ENCODE data around the gene GNMT.

GNMT gene

DNA sequence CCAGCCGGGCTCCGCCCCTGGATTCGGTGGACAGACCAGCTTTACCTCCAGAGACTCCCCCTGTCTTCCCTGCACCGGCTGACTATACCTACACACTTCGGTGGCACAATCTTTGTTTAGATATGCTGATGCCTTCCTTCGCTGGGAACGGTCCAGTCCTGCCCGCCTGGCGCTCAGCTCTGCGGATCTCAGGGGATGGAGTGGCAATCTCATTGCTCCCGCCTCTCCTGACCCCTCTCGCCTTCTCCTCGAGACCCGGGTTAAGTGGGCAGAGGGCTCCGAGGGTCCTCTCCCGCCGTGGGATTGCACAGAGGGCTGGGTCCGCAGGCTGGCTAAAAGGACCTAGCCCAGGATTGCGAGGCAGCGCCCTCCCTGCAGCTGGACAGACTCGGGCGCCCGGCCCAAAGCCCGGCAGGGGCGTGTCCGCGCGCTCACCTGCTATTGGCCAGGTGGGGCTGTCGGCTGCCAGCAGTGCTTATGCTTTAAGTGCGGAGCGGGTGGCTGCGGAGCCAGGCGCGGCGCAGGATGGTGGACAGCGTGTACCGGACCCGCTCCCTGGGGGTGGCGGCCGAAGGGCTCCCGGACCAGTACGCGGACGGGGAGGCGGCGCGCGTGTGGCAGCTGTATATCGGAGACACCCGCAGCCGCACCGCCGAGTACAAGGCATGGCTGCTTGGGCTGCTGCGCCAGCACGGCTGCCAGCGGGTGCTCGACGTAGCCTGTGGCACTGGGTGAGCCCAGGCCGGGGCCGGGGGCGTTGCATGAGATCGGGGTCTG lies at the start of gene GNMT:
Gene GNMT (plus strand): TSS at position 512 of the 777 bp plus-strand sequence. CDS start 14 bp downstream, at position 526.
- no peak for DNase-seq (ENCODE audit: low spot score)

GRCh38 chr6:42911171-42912021 lies 49.2 kb upstream of the GNMT start:
- DNase-seq (ENCODE audit: low spot score): no peak

GRCh38 chr6:42914546-42914945 lies 46.0 kb upstream of the GNMT start:
- no peak for DNase-seq (ENCODE audit: low spot score)

DNA sequence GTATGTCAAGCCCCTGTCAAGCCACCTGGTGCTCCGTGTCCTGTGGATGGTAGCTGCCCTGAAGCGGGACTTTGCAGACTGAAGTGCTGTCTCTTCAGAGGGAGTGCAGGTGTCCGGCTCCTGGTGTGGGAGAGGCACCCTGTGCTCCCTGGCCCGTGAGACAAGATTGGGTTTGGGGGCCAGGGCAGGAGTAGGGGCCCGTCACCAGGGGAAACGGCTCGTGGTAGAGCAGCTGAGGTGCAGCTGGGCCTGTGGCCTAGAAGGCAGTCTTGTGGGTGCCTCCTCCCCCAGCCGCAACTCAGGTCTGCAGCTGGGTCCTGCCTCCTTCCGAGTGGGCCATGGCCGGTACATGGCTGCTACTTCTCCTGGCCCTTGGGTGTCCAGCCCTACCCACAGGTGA lies 44.8 kb upstream of the GNMT start, which contains the start of gene PTCRA:
Gene PTCRA (plus strand): TSS at position 322 of the 400 bp plus-strand sequence. CDS start 17 bp downstream, at position 339.
- DNase-seq (ENCODE audit: low spot score): no peak

DNA sequence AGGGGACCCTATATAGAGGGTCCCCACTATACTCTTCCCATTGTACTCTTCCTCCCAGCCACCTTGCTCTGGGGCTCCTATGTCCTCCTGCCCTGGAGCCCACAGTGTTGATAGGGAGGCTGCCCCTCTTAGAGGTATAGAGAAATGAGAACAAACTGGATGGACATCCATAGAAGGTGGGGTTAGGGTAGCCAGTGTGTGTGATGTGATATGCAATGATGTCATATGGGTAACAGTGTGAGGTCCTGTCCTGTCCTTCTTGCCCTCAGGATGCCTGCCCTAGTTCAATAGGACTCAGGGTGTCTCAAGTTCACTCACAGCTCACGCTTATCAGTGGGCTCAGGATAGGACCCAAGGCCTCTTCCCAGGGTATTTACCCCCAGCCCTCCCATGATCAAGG lies 44.3 kb upstream of the GNMT start:
- DNase-seq (ENCODE audit: low spot score): no peak

DNA sequence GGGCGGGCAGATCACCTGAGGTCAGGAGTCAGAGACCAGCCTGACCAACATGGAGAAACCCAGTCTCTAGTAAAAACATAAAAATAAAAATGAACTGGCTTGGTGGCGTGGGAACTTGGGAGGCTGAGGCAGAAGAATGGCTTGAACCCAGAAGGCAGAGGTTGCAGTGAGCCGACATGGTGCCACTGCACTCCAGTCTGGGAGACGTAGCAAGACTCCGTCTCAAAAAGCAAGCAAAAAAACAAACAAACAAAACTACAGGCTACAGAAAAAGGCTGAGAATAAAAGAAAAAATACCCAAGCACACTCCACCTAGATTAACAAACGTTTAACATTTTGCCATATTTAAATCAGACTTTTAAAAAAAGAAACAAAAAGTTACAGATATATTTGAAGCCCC lies 38.8 kb upstream of the GNMT start:
- DNase-seq (ENCODE audit: low spot score): no peak

DNA sequence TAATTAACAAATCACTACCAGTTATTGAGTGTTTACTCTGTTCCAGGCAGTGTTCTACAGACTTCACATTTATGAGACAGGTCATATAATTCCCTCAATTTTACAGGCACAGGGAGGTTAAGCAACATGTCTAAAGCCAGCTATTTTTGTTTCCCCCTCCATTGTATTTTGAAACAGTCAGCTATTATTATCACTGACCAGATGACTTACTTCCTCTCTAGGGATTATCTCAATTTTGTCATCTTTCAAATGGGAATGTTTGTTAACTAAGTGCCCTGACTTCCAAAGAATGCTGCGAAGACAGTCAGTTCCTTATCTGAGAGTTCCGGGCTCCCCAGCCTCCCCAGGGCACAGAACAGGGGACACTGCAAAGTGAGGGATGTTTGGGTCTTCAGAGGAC lies 36.9 kb upstream of the GNMT start:
- DNase-seq (ENCODE audit: low spot score): no peak

- no peak for DNase-seq (ENCODE audit: low spot score)
Observed at GRCh38 chr6:42925248-42925857, 35.2 kb upstream of the GNMT start.

- peak; percentile 81 for DNase-seq (ENCODE audit: low spot score)
Observed at GRCh38 chr6:42928986-42929820, 31.4 kb upstream of the GNMT start, which contains the start of gene CNPY3. CNPY3 (plus strand) TSS chr6:42929480; CDS start chr6:42929571, 91 bp downstream.

DNA sequence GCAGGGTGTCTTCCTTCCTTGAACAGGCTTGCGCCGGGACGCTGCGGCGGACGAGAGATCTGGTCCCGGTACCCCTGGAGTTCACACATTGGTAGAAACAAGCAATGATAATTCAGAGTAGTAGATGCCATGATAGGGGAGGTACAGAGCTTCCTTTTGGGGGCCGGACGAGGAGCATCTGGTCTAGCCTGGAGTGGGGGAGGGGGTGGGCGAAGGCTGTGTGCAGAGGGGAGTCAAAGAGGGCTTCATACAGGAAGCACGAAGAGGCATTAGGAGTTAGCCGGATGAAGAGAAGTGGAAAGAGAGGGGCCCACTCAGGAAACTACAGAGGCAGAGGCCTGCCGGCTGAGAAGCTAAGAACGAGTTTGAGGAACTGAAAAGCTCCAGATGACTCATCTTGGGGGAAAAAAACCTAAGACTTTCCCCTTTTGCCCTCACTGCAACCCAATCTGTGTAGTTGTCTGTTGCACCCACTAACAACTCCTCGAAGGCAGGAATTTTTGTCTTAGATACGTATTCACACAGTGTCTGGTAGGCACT lies 30.7 kb upstream of the GNMT start:
- peak; percentile 19 for DNase-seq (ENCODE audit: low spot score)

DNA sequence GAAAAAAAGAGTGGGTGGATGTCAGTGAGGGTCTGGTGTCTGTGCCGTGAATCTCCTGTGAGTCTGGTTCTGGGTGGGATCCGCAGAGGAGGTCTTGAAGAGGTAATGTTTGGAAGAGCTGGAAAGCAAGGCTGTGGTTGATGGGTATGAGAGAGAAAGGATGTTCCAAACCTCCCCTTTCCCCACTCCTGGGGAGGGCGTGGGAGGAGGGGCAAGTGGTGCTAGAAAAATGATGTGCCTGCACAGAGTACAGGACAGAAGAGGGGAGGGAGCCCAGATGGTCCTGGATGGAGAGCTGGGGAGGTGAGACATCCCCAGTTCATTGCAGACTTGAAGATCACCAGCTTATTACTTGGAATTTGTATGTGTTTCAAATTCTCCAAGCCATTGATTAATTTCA lies 28.1 kb upstream of the GNMT start:
- DNase-seq (ENCODE audit: low spot score): no peak

DNA sequence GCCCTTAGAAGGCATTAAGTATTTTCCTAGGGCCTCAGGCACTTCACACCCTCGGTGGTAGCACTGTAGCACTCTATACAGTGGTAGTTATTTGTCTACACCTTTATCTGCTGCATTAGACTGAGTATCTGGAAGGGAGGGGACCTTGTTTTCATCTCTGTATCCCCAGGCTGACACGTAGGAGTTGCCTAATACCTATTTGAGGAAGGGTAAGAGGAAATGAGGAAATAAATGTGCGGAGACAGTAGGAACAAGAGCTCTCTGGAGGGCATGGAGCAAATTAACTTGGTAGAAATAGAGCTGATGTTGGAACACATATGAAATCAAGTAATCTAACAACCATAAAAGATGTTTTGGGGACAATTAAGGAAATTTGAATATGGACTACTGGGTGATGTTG lies 27.3 kb upstream of the GNMT start:
- DNase-seq (ENCODE audit: low spot score): no peak

- DNase-seq (ENCODE audit: low spot score): no peak
Observed at GRCh38 chr6:42935322-42935721, 25.2 kb upstream of the GNMT start.

- DNase-seq (ENCODE audit: low spot score): no peak
Observed at GRCh38 chr6:42936398-42936797, 24.2 kb upstream of the GNMT start.

GRCh38 chr6:42937548-42938427 lies 22.8 kb upstream of the GNMT start:
- no peak for DNase-seq (ENCODE audit: low spot score)

DNA sequence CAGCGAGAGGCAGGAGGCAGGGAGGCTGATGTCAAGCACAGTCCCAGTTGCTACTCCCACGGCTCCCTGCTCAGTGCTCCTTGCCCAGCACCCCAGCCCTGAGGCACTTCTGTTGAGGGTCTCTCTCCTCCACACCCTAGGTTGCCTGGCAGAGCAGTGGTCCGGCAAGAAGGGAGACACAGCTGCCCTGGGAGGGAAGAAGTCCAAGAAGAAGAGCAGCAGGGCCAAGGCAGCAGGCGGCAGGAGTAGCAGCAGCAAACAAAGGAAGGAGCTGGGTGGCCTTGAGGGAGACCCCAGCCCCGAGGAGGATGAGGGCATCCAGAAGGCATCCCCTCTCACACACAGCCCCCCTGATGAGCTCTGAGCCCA lies 22.1 kb upstream of the GNMT start:
- DNase-seq (ENCODE audit: low spot score): no peak

GRCh38 chr6:42938987-42939809 lies 21.4 kb upstream of the GNMT start:
- no peak for DNase-seq (ENCODE audit: low spot score)

DNA sequence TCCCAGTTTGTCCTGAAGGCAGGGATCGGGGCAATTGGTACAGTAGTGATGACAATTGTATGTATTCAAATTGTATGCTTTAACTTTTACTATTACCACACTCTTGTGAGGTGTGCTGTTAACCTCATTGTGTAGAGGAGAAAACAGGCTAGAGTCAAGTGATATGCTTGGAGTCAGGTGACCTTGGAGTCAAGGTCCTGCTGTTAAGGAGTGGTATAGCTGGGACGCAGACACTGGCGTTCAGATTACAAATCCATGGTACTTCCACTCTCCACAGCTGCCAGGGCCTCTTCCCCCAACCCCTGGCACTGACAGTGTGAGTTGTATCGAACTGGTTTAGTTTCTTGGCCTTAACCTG lies 20.8 kb upstream of the GNMT start:
- DNase-seq (ENCODE audit: low spot score): no peak

GRCh38 chr6:42940493-42941045 lies 20.0 kb upstream of the GNMT start:
- DNase-seq (ENCODE audit: low spot score): no peak
